Measurements from ENCODE around the gene TEX2.

DNA sequence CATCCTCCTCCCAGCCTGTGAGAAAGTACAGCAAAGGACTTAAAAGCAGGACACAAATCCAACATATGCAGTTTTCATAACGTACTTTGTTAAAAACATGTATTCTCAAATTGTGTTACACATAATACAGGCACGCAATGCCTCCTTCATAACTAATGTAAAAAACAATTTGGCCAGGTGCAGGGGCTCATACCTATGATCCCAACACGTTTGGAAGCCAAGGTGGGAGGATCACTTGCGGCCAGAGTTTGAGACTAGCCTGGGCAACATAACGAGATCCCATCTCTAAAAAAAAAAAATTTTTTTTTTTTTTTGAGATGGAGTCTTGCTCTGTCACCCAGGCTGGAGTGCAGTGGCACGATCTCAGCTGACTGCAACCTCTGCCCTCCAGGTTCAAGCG lies 20.4 kb downstream of the TEX2 start:
- TF ChIP-seq POLR2A (IDR thresholded peaks at IDR 0.05), result no peak
- TF ChIP-seq, protein P1, sequence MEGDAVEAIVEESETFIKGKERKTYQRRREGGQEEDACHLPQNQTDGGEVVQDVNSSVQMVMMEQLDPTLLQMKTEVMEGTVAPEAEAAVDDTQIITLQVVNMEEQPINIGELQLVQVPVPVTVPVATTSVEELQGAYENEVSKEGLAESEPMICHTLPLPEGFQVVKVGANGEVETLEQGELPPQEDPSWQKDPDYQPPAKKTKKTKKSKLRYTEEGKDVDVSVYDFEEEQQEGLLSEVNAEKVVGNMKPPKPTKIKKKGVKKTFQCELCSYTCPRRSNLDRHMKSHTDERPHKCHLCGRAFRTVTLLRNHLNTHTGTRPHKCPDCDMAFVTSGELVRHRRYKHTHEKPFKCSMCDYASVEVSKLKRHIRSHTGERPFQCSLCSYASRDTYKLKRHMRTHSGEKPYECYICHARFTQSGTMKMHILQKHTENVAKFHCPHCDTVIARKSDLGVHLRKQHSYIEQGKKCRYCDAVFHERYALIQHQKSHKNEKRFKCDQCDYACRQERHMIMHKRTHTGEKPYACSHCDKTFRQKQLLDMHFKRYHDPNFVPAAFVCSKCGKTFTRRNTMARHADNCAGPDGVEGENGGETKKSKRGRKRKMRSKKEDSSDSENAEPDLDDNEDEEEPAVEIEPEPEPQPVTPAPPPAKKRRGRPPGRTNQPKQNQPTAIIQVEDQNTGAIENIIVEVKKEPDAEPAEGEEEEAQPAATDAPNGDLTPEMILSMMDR (IDR thresholded peaks at IDR 0.05), result no peak
